Kasumi-1 (cell line): ENCODE measurements around the gene TRIM15.
A peak's percentile ranks its signal among the peaks of the same experiment; 100 is the strongest.
"Not testable (repeated sequence)": the region's sequence is repeated elsewhere in the genome, so short reads cannot be mapped to it uniquely, and the experiment has no call there.

Experiments used
- DNase-seq, 2 experiments: peaks; one replicate each; lab custom pipeline; 2025; lab: John Stamatoyannopoulos, UW

The TRIM15 gene

DNA sequence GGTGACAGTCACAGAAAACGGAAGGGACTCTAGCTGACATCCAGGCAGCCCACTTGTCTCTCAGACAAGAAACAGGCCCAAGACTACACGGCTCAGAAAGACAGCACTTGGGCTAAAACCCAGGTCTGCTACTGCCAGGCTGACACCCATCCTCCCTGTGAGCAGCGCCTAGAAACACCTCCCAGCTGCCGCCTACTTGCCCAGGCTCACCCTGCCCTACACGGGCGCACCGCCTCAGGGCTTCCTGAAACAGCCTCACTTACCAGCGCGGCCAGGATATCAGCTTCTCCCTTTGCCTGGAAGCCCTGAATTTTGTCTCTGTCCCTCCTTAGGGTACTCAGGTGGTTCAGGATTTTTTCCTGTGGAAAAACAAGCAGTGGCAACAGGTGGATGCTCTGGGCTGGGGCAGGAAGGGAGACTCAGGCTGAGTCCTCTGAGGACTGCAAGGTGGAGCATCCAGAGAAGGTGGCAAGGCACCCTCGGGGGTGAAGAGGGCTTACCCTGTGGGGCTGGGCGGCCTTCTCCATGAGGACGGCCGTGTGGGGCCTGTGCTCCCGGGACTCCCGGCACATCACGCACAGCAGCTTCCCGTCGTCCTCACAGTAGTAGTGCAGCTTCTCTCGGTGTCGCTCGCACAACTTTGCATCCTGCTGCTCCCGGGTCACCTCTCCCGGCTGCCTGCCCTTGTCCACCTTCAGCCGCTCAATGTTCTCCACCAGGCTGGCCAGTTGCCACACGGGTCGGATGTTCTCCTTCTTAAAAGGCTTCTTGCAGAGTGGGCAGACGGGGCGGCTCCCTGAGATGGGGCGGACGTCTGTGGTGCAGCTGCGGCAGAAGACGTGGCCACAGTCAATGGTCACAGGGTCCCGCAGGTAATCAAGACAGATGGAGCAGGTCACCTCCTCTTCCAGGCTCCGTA is 35.1 kb downstream of the TRIM15 start:
- DNase-seq, result no peak

DNA sequence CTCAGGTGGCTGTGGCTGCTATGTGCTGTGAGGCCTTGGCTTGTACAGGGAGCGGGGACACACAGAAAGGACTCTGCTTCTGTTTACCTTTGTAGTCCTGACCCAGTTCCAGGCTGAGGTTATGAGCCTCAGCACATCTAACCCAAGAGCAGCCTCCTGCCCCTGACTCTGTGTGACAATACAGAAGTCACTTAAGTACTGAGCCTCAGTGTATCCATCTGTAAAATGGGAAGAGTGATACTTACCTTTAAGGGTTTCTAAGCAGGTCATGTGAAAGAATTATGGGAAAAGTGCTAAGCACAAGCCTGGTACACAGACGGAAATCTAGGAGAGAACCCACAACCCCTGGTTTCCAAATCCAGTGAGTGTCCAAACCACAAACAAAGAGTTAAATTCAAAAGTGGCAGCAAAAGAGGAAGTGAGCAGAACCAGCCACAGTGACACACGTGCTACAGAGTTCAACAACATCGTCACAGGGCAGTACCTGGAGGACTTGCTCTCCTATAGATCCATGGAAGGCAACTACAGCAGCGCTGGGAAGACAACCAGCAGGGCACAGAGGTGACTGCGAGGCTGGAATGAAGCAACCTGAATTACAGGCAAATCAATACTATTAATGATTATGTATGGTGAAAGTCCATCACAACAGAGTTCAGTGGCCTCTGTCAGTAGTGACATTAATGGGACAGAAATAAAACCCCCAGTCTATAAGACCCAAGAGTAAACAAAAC is 37.4 kb downstream of the TRIM15 start:
- DNase-seq, result peak; percentile 87 to 91

DNA sequence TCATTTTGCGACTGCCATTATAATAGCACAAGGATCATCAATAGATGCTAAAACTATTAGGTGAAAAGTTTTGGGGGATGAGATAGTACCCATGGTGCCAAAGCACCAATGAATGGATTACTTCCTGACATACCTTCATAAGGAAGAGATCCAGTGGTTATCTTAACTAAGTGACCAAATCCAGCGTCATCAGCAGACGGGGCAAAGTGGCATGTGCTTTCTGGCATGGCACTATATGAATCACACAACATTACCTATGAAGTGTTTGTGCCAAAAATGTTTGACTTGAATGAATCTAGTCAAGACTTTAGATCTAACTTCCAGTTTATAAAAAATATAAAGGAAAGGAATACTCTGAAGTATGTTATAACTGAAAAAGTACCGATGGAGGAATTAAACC is 39.0 kb downstream of the TRIM15 start:
- DNase-seq, result no peak

DNA sequence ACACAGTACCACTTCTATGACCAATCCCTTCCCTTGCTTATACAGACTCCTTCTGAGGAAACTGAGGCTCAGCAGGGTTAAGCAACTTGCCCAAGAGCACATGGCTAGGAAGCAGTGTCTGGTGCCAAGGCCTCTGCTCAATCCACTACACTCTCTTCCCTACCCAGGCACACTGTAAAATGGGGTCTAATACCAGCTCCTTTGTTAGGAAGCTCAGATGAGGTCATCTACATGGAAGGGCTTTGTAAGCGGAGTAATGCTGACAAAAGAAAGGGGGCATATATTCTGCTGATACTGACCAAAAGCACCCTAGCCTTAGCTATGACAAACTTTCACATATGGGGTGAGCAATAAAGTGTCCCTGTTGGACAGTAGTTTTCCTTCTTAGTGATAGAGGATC is 40.8 kb downstream of the TRIM15 start:
- no peak for DNase-seq

DNA sequence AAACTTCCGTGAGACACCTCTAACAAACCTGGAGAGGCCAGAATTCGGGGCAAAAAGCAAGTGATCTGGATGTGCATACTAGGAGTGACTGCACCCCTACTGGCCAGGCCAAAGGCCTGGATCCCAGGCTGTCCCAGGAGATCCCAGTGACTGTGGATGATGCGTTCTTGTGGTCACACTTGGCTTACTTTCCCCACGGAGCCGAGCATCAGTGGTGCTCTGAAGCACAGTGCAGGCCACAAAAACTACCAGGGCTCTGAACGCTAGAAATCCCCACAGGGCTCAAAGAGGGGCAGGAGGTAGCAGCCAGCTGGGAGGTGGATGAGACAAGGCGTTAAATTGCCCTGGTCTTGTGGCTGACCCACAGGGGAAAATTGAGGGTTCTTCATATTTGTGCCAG is 42.8 kb downstream of the TRIM15 start:
- DNase-seq, result no peak

DNA sequence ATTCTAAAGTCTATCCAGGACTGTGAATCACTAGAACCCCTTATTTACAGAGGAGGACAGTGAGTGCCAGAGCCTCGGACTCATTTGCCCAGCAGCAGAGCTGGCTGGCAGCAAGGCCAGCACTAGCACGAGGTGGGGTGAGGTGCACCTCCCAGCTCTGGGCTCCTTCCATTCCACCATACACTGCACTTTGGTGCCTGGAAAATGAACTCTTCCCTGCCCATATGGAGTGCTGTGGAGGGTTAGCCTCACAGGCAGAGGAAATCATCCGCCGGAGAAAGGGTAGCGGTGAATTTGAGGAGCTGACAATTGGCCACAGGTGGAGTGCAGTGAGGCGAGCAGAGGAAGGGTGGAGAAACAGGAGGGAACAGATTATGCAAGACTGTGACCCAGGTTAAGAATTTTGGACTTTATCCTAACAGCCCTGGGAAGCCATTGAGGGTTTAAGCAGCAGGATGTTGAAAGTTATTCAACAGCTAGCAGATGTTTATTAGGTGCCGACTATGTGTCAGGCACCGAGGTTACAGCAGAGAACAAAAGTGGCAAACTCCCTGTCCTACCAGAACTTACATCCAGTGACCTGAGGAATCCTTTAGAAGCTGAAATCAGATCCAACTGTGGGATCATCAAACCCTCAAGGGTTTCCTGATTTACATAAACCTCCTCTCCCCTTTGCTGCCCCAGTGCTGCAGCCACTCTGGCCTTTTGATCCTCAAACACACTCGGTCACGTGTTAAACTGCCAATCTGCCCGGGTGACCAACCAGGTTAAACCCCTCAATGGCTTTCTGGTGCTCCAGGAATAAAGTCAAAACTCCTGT is 43.7 kb downstream of the TRIM15 start:
- no peak for DNase-seq

DNA sequence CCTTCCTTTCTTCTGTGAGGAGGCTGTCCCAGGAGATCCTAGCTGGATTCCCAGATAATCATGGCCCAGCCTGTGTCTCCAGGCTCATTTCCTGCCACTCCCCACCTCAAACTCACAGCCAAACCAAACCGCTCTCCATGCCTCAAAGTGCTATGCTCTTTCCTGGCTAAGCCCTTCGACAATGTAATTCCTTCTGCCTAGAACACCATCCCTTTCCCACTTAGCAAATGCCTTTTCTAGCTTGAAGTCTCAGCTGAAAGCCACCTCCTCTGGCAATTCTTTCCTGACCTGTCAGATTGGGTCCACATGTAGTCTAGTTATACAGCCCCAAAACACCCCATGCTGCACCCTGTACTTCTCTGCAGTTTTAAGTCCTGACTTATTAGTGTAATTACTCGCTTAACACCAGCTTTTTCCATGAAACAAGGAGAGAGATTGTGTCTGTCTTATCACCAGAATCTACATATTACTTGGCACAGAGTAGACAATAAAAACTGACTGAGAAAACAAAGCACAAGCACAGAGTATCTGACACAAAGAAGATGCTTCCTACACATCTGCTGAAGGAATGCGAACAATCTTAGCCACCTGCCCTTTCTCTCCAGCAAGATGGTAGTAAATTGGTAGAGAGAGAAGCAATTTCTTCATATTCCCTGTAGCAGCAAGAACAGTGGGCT is 44.4 kb downstream of the TRIM15 start:
- no peak for DNase-seq

DNA sequence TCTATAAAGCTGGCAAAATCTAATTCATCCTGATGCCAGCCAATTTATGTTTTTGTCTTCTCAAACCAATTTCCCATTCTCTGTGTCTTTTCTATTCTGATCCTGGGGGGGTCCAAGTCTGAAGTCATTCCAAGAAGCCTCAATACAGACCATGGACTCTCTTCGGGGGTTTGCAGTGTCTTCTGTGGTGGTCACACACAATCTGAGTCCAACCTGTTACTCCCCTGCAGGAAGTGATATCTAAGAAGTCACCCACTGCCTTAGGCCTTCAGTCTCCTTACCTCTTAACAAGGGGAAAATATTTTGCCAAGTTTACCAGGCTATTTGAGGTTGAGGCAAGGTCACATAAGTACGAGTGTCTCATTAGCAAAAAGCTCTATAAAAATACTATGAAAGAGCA is 48.0 kb downstream of the TRIM15 start:
- DNase-seq, result no peak

DNA sequence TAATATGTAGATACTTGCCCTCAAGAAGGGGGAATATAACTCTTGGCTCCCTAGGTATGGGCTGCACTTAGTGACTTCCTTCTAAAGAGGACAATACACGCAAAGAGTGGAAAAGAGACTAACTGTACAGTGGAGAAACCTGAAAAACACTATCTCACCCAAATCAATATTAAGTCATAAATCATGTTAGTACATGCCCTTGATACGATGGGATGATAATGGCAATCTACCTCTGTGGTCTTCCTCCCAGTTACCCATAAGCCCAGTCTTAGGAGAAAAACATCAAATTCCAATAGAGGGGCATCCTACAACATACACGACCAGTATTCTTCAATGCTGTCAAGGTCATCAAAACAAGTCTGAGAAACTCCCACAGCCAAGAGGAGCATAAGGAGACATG is 48.6 kb downstream of the TRIM15 start:
- no peak for DNase-seq

DNA sequence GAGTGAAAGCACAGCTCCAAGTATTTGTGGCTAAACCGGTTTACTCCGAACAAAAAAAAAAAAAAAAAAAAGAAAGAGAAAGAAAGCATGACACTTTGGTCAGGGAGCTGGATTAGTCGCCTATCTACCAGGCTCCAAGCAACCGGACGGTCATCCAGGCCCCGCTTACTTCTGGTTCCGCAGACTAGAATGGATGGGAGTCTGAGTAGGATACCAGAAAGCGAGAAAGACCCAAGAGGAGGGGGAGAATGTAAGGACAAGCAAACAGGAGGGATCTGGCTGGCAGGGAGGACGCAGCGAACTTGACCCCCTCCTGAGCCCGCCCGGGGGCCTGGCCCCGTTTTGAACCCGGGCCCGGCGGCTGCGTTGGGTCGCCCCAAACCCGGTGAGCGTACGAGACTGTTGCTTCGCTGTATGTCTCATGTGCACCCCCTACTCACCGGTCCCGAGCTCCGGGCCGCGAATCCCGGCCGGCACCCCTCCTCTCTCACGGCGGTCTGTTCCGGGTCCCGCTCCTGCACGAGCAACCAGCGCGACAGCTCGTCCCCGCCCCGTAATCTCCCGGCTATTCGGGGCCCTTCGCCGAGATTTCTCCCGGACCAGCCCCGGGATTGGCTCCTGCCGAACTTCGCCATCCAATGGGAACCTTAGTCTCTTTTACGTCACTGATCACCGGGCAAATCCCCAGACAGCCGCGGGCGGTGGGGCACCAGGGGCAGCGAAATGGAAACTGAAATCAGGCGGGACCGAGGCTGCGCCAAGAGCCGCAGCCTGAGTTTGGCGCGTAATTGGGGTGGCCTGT is 49.7 kb downstream of the TRIM15 start, which contains the start of gene TRIM26:
Gene TRIM26, minus strand, starts transcription at position 542 of the 802 bp plus-strand sequence. CDS start 14,303 bp downstream, outside the sequence.
- peak; percentile 96 to 97 for DNase-seq

DNA sequence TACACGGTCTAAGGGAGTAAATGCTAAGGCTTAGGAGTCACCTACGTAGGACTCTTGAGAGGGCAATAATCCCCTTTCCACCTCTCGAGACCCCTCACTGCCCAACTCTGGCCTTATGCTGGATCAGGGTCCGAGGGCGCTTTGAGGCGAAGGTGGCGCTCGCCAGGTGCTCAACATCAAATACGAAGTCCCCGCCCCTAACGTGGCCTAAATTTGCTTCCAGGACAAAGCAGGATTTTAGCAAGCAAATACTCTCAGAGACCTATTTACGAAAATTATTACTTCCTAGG is 50.3 kb downstream of the TRIM15 start:
- DNase-seq, result peak in 1 of 2 experiments; percentile 46

DNA sequence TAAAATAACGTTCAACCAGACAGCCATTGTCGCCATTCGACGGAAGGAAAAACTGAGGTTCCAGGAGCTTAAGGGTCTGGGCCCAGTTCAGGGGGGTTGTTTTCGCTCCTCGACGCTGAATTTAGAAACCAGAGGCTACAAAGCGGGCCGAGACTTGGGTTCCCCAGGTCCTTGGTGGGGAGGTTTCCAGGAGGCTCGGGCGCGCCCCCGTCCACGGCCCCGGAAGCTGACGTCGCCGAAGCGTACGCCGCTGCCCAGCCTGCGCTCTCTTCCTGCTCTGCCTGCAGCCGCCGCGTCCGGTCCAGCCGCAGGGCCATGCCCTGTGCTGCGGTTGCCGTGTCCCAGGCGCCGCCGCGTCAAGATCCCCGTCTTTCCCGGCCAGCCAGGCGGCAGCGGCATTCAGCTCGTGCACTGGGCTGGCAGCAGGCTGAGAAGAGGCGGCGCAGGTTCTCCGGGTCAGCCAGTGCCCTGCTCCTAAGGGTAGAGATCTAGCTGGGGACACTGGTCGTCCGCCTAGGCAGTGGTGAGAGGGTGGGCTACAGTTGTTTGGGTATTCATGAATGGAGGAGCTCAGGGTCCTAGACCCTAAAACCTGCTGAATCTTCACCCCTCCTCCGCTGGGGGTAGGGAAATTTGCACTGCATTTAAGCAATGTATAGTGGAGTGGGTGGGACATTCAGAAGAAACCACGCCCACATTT is 50.8 kb downstream of the TRIM15 start:
- peak; percentile 46 to 54 for DNase-seq

DNA sequence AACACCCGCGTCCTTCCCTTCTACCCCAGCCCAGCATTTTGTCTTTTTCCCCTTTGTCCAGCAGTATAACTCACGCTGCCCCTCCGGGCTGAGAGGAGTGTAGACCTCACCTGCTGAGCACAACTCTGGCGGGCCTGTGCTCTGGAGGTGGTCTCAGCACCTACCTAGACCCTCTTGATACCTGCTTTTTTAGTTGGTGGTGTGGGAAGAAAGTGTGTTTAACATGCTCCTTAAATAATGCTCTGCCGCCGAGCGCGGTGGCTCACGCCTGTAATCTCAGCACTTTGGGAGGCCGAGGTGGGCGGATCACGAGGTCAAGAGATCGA is 51.3 kb downstream of the TRIM15 start:
- DNase-seq, result no peak

DNA sequence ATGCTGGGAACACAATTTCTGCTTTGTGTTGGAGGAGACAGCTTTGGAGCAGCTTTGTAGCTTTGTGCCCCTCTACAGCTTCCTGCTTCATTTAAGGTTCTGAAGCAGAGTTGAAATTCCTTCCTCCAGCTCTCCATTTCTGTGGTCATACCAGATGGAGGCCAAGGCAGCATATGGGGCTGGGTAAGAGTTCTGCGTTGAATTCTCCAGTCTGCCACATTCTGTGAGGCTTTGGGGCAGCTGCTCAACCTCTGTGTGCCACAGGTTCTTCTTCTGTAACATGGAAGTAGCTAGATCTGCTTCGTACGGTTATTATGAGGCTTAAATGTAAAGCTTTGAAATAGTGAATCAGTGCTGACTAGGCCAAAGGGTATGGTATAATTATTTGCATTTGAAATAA is 52.8 kb downstream of the TRIM15 start:
- DNase-seq, result no peak

DNA sequence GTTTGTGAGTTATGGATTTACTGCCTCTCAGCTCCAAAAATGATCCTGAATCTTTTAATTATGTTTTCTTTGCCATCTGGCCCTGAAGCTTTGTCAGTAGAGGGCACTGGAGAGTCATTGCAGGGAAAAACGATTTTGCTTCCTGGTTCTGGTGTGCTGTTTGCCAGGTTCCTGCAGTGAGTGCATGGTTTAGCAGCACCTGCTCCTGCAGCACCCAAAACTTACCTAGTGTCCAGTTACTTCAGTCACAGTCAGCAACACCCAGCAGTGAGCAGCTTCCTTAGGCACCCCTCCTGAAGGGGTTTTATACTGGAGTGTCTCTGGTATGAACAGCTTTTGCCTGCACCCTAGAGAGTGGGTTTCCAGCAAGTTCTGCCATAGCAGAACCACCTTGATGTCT is 55.9 kb downstream of the TRIM15 start:
- peak; percentile 56 to 73 for DNase-seq

DNA sequence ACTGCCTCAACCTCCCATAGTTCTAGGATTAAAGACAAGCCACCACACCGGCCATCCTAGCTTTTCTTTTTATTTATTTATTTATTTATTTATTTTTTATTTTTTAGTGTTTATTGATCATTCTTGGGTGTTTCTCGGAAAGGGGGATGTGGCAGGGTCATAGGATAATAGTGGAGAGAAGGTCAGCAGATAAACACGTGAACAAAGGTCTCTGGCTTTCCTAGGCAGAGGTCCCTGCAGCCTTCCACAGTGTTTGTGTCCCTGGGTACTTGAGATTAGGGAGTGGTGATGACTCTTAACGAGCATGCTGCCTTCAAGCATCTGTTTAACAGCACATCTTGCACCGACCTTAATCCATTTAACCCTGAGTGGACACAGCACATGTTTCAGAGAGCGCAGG is 58.0 kb downstream of the TRIM15 start:
- DNase-seq, result not testable (repeated sequence)

DNA sequence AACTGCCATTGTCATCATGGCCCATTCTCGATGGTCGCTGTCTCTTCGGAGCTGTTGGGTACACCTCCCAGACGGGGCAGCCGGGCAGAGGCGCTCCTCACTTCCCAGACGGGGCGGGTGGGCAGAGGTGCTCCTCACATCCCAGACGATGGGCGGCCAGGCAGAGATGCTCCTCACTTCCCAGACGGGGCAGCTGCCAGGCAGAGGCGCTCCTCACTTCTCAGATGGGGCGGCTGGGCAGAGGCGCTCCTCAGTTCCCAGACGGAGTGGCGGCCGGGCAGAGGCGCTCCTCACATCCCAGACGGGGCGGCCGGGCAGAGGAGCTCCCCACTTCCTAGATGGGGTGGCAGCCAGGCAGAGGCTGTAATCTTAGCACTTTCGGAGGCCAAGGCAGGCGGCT is 58.6 kb downstream of the TRIM15 start:
- DNase-seq, result not testable (repeated sequence)
